GM06990 (cell line): ENCODE results near the gene PLB1.

Source experiments
- DNase-seq: peaks from one replicate; pipeline ENCODE4 v3.0.0-alpha.2; 2011; ENCODE audit not compliant: insufficient read length; ENCODE audit errors: extremely low read depth
- H3K27me3 ChIP-seq: replicated peaks from 2 replicates; pipeline ENCODE4 v1.6.0; 2011; ENCODE audit warnings: low read length; ENCODE audit not compliant: control insufficient read depth, insufficient read depth
- H3K36me3 ChIP-seq: 2 replicates; pipeline ENCODE4 v1.5.1; 2011; ENCODE audit warnings: low read length; ENCODE audit not compliant: control insufficient read depth, insufficient read depth
- H3K4me3 ChIP-seq: replicated peaks from 2 replicates; pipeline ENCODE4 v1.5.1; 2011; ENCODE audit warnings: low read depth, mild to moderate bottlenecking, control low read depth, low read length
- CTCF ChIP-seq: IDR thresholded peaks from 2 replicates; pipeline ENCODE4 v1.5.1; 2011; ENCODE audit warnings: low read length, control low read depth, mild to moderate bottlenecking, inconsistent platforms; ENCODE audit not compliant: insufficient read depth, poor library complexity, severe bottlenecking

PLB1 gene

GRCh38 chr2:28684142-28684858, 188.4 kb downstream of the PLB1 start:
- no peak for TF ChIP-seq CTCF
- DNase-seq: no peak
- H3K27me3 ChIP-seq: no peaks in the 10 kb centered on the region
- H3K4me3 ChIP-seq: no peak overlapping the region
- H3K36me3 ChIP-seq: no peaks in the 10 kb centered on the region

- Histone ChIP-seq H3K4me3 (no peak overlapping the region), H3K27me3 (no peaks in the 10 kb centered on the region; the same call in 1 of the 2 replicates), H3K36me3 (no peaks in the 10 kb centered on the region)
- TF ChIP-seq CTCF: no peak
- DNase-seq: no peak
Measured at GRCh38 chr2:28687171-28687570, 191.3 kb downstream of the PLB1 start.

- no peaks in the 10 kb centered on the region; the same call in 1 of the 2 replicates for H3K27me3 ChIP-seq
- DNase-seq: no peak
- no peak for TF ChIP-seq CTCF
- H3K36me3 ChIP-seq: no peaks in the 10 kb centered on the region
- no peak overlapping the region for H3K4me3 ChIP-seq
Measured at GRCh38 chr2:28687640-28688385, 192.0 kb downstream of the PLB1 start.

- no peak for TF ChIP-seq CTCF
- DNase-seq: no peak
- Histone ChIP-seq H3K27me3 (no peaks in the 10 kb centered on the region; the same call in 1 of the 2 replicates), H3K36me3 (no peaks in the 10 kb centered on the region), H3K4me3 (no peak overlapping the region)
Measured at GRCh38 chr2:28688818-28689217, 193.0 kb downstream of the PLB1 start.

GRCh38 chr2:28689771-28690170, 193.9 kb downstream of the PLB1 start:
- no peak for TF ChIP-seq CTCF
- no peaks in the 10 kb centered on the region for H3K36me3 ChIP-seq
- H3K27me3 ChIP-seq: no peaks in the 10 kb centered on the region; the same call in 1 of the 2 replicates
- DNase-seq: no peak
- H3K4me3 ChIP-seq: no peak overlapping the region
